ENCODE measurements around the gene LCP2. TPM values are rescaled to one million over a fixed set of nuclear protein-coding genes. Genes with fewer than 3 reads are reported as not detected.

LCP2 gene
- total RNA-seq, 1 experiment from 2014 or later, result not detected

DNA sequence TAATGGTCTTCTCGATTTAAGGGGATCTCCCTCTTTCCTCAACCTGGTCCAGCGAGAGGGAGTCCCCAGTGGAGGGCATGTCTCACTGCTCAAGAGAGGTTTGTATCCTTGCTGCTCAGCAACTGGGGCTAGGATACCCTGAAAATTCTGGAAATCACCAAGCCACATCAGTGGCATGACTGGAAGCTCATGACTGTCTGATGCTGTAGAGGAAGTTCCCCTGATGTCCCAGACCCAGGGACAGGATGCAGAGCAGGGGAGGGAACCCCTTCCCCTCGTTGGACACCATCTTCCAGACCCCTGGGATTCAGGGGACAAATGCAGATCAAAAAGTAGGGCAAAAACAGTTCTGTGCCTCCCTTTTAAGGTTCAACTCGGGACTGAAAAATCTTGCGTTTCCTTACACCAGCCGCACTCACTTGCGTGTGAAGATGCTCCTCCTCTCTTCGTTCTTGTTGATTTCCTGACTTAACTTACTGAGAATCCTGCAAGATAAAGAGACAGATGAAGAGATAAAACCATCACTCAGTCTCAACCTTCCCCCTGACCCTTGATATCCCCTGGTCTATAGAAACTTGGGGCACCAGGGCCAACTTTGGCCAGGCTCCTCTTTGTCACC is 22.1 kb downstream of the LCP2 start:
- CTCF ChIA-PET, result no interaction called here

DNA sequence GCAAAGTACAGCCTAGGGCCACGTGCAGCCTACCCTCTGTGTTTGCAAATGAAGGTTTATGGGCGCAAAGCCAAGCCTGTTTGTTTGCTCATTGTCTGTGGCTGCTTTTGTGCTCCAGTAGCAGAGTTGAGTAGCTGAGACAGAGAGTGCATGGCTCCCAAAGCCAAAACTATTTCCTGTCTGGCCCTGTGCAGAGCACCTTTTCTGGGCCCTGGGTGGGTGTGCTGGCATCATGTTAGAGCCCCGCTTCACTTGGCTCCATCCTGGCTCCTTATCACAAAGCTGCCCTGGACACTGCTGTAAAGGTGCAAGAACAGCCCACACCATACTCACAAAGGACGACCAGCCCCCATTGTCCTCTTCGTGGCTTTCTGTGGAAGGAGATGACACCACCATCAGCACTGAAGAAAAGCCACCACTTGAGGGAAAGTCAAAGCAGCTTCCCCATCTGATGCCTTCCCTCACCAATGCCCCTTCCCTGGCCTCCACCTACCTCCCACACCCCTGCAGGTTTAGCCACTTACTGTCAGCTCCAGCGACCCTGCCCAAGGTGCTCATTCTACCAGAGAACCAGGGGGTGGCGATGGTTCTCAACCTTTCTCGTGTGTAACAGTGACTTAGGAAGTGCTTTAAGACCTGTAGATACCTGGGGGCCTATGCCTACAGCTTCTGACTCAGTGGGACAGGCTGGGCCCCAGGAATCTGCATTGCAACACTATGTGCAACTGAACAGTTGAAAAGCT is 23.4 kb downstream of the LCP2 start:
- ChIA-PET CTCF (interaction anchor here (0.5 kb wide), 1 partner anchor 147 kb away, joined by 3 read pairs; no protein-coding TSS in a partner anchor), POLR2A (no interaction called here)
- Mint-ChIP-seq H3K4me3 (ENCODE audit: unreplicated experiment) (no peak overlapping the region), H3K27ac (ENCODE audit: unreplicated experiment) (no peak overlapping the region), H3K36me3 (ENCODE audit: insufficient read depth, unreplicated experiment) (no peaks in the 10 kb centered on the region), H3K9me3 (ENCODE audit: unreplicated experiment) (no peaks in the 10 kb centered on the region), H3K27me3 (ENCODE audit: insufficient read depth, unreplicated experiment) (peaks cover 19% of the 10 kb centered on the region), H3K4me1 (ENCODE audit: low read depth, unreplicated experiment) (no peaks in the 10 kb centered on the region)
- H3K4me1 ChIP-seq, result no peaks in the 10 kb centered on the region
- no peak overlapping the region for H3K4me3 ChIP-seq (ENCODE audit: low read depth, low read length)
- no peaks in the 10 kb centered on the region for H3K36me3 ChIP-seq (ENCODE audit: control insufficient read depth, insufficient read depth, low read length)
- no TSS peak for BruUV-seq (replicated peaks)
- DNase-seq, result peak in 1 of 2 experiments; percentile 29
- H3K27me3 ChIP-seq (replicated peaks; ENCODE audit: control insufficient read depth, insufficient read depth, low read length), result no peaks in the 10 kb centered on the region; the same call in 1 of the 2 replicates
- TF ChIP-seq, protein P1, sequence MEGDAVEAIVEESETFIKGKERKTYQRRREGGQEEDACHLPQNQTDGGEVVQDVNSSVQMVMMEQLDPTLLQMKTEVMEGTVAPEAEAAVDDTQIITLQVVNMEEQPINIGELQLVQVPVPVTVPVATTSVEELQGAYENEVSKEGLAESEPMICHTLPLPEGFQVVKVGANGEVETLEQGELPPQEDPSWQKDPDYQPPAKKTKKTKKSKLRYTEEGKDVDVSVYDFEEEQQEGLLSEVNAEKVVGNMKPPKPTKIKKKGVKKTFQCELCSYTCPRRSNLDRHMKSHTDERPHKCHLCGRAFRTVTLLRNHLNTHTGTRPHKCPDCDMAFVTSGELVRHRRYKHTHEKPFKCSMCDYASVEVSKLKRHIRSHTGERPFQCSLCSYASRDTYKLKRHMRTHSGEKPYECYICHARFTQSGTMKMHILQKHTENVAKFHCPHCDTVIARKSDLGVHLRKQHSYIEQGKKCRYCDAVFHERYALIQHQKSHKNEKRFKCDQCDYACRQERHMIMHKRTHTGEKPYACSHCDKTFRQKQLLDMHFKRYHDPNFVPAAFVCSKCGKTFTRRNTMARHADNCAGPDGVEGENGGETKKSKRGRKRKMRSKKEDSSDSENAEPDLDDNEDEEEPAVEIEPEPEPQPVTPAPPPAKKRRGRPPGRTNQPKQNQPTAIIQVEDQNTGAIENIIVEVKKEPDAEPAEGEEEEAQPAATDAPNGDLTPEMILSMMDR (IDR thresholded peaks at IDR 0.05; ENCODE audit: insufficient read depth in 1 of 2, low read depth in 1 of 2, low read length in 1 of 2, severe bottlenecking in 1 of 2, unreplicated experiment in 1 of 2), result no peak
- intact Hi-C loops (cut with micrococcal nuclease; ENCODE audit: unreplicated experiment), result no loop called here
- H3K9me3 ChIP-seq, result no peaks in the 10 kb centered on the region

More for the DNA sequence above, 22.1 kb downstream of the LCP2 start:
- DNase-seq, result no peak
- Mint-ChIP-seq H3K4me3 (ENCODE audit: unreplicated experiment) (no peak overlapping the region), H3K27me3 (ENCODE audit: insufficient read depth, unreplicated experiment) (peaks cover 15% of the 10 kb centered on the region), H3K4me1 (ENCODE audit: low read depth, unreplicated experiment) (no peaks in the 10 kb centered on the region), H3K9me3 (ENCODE audit: unreplicated experiment) (no peaks in the 10 kb centered on the region), H3K36me3 (ENCODE audit: insufficient read depth, unreplicated experiment) (no peaks in the 10 kb centered on the region), H3K27ac (ENCODE audit: unreplicated experiment) (no peak overlapping the region)
- Histone ChIP-seq H3K27me3 (replicated peaks; ENCODE audit: control insufficient read depth, insufficient read depth, low read length) (no peaks in the 10 kb centered on the region; the same call in 1 of the 2 replicates), H3K4me3 (ENCODE audit: low read depth, low read length) (no peak overlapping the region), H3K36me3 (ENCODE audit: control insufficient read depth, insufficient read depth, low read length) (no peaks in the 10 kb centered on the region), H3K4me1 (no peaks in the 10 kb centered on the region), H3K9me3 (no peaks in the 10 kb centered on the region)
- intact Hi-C loops (cut with micrococcal nuclease; ENCODE audit: unreplicated experiment), result no loop called here
- TF ChIP-seq, protein P1 (IDR thresholded peaks at IDR 0.05; ENCODE audit: insufficient read depth in 1 of 2, low read depth in 1 of 2, low read length in 1 of 2, severe bottlenecking in 1 of 2, unreplicated experiment in 1 of 2), result no peak
- POLR2A ChIA-PET, result no interaction called here
- no TSS peak for BruUV-seq (replicated peaks)

DNA sequence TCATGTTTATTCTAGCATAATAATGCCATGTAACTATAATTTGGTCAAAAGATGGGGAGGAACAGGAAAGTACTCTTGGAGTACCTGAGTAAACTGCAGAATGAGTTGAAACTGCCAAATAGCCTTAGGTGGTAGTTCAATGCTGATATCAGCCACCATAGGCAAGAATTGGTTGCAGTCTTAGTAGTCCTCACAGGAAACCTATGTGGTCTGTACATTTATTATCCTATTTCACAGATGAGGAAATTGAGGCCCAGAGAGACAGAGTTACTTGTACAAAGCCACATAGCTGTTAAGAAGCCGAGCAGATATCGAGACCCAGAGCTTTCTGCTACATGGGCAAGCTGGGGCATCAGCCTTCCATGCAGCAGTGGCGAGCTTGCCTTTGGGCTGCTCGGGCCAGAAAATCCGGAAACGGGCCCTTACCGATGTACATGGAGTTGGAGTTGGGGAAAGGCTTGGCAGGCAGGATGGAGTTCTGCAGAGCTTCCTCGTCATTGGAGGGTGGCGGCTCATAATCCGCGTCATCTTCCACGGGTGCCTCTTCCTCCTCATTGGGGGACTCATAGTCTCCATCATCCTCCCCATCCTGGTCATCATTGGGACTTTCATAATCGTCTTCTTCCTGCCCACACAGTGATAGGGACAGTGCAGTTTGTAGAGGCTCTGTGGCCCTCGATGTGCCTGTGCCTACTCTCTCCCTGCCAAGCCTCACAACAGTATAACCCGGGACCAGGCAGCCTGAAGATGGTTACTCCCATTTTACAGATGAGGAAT is 27.1 kb downstream of the LCP2 start:
- POLR2A ChIA-PET, result no interaction called here

More for the DNA sequence above, 27.1 kb downstream of the LCP2 start:
- no peaks in the 10 kb centered on the region for H3K36me3 ChIP-seq (ENCODE audit: control insufficient read depth, insufficient read depth, low read length)
- H3K9me3 Mint-ChIP-seq (ENCODE audit: unreplicated experiment), result no peaks in the 10 kb centered on the region
- no peaks in the 10 kb centered on the region for H3K36me3 Mint-ChIP-seq (ENCODE audit: insufficient read depth, unreplicated experiment)
- CTCF ChIA-PET, result no interaction called here
- H3K27me3 ChIP-seq (replicated peaks; ENCODE audit: control insufficient read depth, insufficient read depth, low read length), result peaks cover 1% of the 10 kb centered on the region
- no peak overlapping the region for H3K27ac Mint-ChIP-seq (ENCODE audit: unreplicated experiment)
- no peaks in the 10 kb centered on the region for H3K4me1 ChIP-seq
- intact Hi-C loops (cut with micrococcal nuclease; ENCODE audit: unreplicated experiment), result no loop called here
- TF ChIP-seq, protein P1 (IDR thresholded peaks at IDR 0.05; ENCODE audit: insufficient read depth in 1 of 2, low read depth in 1 of 2, low read length in 1 of 2, severe bottlenecking in 1 of 2, unreplicated experiment in 1 of 2), result no peak
- no peak for DNase-seq
- no TSS peak for BruUV-seq (replicated peaks)
- no peak overlapping the region for H3K4me3 ChIP-seq (ENCODE audit: low read depth, low read length)
- peaks cover 24% of the 10 kb centered on the region for H3K27me3 Mint-ChIP-seq (ENCODE audit: insufficient read depth, unreplicated experiment)
- H3K4me1 Mint-ChIP-seq (ENCODE audit: low read depth, unreplicated experiment), result no peaks in the 10 kb centered on the region
- H3K9me3 ChIP-seq, result no peaks in the 10 kb centered on the region
- no peak overlapping the region for H3K4me3 Mint-ChIP-seq (ENCODE audit: unreplicated experiment)
